Stimulated activated CD8-positive, alpha-beta memory T cell treated with anti-CD3 and anti-CD28 coated beads, Interleukin-15, amount 100 ng/mL, for 4 hours (primary cell): ENCODE results near the gene RNF114.
"Not testable (repeated sequence)": the region's sequence is repeated elsewhere in the genome, so short reads cannot be mapped to it uniquely, and the experiment has no call there.

Source experiments
- DNase-seq, 2 donors: peaks; one replicate each; pipeline ENCODE4 v3.0.0-alpha.2; 2020; ENCODE audit warnings: low read depth in 2 of 2

The RNF114 gene, protein sequence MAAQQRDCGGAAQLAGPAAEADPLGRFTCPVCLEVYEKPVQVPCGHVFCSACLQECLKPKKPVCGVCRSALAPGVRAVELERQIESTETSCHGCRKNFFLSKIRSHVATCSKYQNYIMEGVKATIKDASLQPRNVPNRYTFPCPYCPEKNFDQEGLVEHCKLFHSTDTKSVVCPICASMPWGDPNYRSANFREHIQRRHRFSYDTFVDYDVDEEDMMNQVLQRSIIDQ

DNA sequence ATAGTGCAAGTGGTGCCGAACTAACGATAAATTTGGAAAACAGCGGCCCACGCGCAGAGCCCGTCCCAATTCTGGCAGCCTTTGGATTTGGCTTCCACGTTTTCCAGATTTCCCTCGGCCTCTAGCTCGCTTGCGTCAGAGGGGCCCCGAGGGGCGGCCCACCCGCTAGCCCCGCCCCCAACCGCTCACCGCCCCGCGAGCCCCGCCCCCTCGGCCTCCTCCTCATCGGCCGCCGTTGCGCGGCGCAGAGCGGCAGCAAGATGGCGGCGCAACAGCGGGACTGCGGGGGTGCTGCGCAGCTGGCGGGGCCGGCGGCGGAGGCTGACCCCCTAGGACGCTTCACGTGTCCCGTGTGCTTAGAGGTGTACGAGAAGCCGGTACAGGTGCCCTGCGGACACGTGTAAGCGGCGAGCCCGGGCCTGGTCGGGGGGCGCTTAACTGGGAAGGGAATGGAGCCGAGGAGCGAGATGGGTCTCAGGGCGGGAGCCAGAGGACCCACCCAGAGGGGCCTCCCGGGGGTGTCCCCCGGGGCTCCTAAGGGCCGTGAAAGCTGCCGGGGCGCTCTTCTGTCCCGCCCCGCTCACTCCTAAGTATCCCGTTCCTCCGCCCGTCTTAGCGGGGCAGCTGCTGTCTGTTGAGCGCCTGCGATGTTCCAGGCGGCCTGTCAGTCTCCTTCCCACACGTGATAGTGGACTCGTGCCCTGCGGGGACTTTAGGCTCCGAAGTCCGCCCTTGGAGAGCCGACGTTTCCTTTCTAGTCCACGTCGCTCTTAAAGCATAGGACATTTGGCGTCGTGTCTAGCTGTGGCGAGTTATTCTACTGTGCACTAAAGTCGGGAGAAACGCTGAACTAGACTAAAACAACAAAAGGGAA is at the start of gene RNF114:
Gene RNF114, plus strand, starts transcription at position 245 of the 874 bp plus-strand sequence. Its CDS starts 16 bp downstream, at position 261.
- peak; percentile 75 to 80 for DNase-seq

DNA sequence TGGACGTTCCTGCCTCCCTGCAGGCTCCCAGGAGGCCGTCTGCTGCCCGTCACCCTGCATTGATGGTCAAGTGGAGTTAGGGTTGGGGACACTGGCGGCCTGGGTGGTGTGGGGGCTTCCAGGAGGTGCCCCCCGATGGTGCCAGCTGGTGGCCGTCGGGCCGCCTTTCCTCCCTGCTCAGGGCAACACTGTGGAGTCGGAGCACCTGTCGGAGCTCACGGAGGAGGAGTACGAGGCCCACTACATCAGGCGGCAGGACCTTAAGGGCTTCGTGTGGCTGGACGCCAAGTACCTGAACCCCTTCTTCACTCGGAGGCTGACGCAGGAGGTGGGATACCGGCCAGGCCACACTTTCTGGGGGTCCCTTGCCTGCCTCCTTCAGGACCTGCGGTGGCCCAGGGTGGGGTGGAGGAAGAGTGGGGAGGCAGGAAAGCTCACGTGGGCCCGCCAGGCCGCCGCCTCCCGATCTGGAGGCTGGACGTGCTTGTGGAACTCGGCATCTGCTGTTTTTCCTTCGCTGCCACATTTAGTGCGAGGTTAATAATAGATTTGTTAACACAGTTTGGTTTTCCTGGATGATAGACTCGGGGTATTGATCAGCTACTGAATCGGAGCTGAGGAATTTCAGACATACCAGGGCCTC is 49.5 kb upstream of the RNF114 start:
- no peak for DNase-seq

DNA sequence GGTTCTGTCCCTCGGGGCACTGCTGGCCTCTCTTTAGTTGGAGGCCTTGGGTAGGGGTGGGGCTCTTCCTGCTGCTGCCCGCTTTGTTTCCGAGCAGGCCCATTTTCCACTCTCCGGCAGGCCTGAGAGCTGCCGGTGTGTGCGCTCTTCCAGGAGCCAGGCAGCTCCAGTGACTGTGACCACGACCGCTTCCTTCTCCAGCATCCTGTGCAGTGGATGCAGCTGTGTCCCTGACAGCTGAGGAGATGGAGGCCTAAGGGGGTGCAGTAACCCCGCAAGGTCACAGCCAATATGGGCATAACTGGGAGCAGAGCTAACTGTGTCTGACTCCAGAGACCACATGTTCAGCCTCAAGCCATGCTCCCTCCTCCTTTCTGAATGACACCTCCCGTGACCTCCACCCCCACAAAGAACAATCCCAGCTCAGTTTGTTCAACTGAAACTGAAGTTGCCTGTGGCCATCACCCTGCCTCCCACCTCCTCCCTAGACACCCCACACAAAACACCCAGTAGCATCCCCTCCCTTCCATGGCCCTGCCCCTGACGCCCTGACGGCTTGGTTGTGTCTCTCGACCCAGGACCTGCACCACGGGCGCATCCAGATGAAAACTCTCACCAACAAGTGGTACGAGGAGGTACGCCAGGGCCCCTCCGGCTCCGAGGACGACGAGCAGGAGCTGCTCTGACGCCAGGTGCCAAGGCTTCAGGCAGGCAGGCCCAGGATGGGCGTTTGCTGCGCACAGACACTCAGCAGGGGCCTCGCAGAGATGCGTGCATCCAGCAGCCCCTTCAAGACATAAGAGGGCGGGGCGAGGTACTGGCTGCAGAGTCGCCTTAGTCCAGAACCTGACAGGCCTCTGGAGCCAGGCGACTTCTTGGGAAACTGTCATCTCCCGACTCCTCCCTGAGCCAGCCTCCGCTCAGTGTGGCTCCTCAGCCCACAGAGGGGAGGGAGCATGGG is 48.7 kb upstream of the RNF114 start:
- DNase-seq: no peak

DNA sequence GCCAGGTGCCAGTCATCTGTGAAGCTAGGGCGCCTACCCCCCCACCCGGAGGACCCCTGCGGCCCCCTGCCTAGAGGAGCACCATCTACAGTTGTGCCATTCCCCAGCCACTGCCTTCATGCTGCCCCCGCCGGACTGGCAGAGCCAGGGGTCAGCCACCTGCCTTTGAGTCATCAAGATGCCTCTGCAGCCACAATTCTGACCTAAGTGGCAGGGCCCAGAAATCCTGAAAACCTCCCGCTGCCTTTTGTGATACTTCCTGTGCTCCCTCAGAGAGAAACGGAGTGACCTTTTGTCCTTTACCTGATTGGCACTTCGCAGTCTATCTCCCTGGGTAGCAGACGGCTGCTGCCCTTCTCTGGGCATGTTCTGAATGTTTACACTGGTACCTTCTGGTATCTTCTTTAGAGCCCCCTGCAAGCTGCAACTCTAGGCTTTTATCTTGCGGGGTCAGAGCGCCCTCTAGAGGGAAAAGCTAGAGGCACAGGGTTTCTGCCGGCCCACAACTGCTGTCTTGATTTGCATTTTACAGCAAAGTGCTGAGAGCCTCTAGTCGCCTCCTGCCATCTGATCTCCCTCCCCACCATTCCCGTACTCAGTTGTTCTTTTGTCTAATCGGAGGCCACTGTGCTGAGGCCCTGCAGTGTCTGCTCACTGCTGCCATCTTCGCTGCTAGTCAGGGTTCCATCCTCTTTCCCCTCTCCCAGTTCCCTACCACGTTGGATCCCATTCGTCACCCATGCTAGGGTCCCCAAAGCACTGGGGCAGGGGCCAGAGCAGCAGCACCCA is 47.8 kb upstream of the RNF114 start:
- DNase-seq: peak in 1 of 2 donors; percentile 19

DNA sequence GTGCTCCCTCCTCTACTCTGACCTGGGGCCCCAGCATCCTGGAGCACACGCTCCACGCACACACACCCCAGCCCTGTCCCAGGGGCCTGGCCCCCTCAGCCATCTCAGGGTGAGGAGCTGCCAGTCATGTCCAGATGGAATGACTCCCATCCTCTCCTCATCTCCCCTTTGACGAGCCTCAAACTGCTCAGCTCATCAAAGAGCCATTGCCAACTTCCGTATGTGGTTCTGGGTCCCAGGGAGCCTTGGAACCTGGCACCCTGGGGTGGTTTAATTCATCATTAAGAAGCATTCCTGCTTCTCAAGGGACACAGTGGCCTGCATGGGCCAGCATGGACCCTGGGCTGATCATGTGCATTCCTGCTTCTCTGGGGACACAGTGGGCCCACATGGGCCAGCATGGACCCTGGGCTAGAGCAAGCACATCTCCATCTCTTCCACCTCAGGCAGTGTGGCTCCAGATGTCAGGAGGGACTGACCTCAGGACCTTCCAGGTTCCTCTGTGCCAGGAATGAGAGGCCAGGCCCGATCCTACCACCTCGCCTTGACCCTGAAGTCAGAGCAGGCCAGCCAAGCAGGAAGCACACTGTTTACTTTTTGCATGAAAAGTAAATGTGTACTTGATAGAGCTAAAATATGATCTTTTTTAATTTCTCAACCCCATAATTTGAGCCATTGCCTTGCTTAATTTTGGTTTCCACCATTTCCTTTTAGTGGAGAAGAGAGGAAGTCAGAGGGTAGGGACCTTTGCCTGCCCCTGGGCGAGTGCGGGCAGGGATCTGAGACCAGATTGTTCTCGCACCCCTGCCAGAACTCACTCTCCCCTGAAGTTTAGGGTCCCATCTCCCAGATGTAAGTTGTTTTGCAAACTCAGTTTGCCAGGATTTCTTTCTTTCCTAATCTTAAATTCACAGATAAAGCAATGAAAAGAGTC is 46.9 kb upstream of the RNF114 start:
- no peak for DNase-seq

DNA sequence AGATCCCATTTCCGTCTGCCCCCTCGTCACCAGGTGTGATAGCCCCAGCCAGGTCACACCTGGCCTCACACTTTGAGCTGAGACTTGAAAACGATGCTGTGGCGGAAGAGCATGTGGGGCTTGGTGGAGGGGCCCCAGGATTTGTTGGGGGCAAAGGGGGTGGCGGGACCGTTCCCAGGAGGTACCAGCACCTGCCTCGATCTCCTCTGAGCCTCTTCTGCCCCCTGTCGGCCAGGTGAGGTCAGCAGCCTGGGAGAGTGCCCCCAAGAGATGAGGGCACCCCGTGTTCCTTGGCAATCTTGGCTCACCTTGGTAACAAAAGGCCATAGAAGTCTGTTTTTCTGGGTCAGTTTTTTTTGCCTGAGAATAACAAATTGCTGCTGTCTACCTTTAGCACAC is 46.3 kb upstream of the RNF114 start:
- no peak for DNase-seq

DNA sequence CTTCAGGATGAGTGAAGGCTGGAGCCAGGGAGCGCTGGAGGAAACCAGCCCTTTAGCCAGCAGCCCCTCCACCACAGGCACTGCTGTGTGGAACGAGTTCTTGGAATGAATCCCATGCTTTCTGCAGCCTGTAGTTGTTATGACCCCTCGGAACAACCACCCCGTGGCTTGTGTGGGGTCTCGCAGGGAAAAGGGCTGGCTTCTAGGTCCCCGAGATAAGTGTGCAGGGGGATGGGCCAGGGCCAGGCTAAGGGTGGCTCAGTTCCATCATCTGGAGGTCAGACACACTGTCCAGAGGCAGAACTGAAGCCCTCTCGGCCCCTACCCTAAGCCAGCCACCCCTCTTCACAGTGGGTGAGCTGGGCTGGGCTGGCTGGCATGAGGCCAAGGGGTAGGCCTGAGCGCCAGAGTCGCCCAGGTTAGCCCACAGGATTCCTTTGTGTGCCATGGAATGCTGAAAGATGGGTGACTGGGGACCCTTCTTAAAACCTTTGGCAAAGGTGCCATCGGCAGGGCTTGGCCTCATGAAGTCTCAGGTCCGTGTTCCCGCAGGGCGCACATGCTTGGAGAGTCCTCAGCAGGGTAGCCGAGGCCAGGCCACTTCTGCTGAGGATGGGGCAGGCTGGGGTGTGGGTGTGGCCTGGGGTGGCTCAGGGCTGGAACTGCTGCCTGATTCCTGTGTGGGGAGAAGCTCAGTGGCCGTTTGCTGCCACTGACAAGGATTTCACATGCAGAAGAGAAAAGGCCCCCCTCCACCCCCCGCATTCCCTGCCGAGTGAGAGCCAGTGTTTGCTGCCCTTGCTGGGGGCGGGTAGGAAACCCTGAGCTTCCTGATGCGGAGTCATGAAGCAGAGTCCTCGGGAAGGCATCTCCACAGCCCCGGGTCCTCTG is 45.5 kb upstream of the RNF114 start:
- no peak for DNase-seq

DNA sequence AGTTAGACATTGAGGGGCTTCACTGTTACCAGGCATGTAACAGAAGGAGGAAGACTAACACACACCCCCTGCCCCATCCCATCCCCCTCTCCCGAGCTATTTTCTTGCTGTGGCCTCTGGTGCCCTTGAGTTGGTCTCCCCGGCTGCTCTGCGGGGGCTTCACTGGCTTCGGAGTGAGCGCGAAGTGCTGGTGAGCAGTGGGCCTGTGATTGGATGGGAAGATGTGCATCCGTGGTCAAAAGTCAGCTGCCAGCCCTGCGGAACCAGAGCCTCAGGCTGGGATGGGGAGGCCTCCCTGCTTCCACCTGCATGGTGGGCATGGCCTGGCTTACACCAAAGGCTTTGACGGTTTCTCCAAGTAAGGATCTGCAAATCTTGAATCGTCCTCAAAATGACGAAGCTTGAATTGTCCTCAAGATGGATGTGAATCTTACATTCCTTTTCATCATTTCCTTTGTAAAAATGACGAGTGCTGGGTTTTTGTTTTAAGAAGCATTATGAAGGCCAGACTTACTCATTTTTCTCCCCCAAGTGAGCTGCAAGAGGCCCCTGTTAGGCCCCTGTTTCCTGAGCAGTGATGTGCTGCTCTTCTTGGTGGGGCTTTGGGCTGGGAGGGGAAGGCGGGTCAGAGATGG is 44.6 kb upstream of the RNF114 start:
- DNase-seq: no peak

DNA sequence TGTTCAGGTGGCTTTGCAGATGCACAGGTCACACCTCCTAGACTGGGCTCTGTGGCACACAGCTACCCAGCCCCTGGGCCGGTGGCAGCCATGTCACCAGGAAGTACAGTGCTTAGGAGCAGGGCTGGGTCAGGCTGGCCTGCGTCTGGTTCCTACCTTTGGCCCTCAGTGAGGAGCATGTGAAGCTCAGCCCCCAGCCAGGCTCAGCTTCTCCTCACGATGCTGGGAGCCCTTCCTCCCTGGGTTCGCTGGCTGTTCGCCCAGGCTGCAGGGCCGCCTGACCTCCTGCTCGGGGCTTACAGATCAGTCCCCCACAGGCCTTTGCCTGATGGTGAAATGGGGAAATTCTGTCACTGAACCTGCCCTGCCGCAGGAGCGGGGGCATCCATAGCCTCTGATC is 43.9 kb upstream of the RNF114 start:
- no peak for DNase-seq

DNA sequence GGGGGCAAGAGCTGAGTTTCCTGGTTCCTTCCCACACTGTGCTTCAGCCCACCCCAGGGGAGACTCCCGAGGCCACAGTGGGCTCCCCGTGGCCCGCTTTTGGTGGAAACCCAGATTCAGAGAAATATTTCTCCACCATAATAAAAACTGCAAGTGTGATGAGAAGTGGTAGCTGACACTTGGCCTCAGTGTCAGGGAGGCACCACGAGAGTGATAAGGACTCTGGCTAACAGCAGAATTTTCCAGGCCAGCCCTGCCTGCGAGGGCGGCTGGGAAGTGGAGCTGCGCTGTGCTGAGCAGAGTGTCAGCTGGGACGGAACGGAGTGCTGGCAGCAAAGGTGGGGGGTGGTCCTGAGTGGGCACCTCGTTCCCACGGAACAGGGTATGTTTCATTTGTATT is 43.4 kb upstream of the RNF114 start:
- DNase-seq: no peak

DNA sequence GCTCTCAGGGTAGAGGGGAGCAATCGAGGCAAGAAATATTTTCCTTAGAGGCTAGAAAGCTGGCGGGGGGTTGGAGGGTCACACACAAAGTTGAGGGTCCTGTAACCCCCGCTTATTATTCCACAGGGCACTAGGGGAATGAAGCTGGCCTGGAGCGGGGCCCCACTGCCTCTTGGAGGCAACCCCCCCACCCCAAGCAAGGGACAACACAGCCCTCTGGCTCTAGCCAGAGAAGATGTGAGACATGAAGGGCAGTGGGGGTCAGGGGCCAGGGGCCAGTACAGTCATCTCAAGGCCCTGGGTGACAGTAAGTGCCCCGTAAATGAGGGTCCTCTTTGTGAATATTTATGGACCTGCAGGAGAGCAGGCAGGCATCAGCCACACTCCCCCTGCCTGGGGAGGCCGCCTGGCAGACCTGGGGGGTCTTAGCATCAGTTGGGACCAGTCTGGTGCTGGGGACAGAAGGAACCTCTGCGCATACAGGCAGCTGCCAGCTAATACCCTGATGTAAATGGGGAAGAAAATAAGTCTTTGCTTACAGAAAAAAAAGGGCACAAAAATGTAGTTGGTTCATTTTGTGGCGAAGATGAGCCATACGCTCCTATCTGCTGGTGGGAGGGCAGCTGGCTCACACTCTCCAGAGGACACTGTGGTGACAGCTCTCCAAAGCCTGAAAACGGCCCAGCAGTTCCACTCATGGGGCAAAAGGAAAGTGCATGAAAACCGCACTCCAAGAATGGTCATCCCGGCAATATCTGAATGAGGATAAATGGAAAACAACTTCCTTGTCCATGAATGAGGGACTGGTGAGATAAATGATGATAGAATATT is 42.7 kb upstream of the RNF114 start:
- DNase-seq: no peak

DNA sequence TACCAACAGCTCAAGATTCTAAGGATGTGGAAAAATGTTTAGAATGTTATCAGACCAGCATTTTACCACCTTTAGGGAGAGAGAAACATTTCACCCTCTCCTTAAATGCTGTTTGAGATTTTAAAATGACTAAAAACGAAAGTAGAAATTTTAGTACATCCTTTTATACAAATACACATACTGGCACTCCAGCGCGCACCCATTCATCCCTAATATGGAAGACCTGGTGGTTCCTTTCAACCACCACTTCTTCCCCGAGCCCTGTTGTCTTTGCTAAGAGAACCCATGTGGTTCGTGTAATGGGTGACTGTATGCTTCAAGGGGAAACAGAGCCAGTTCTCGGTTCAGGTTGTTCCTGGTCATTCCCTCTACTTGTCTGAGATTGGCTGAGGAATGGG is 42.1 kb upstream of the RNF114 start:
- no peak for DNase-seq

DNA sequence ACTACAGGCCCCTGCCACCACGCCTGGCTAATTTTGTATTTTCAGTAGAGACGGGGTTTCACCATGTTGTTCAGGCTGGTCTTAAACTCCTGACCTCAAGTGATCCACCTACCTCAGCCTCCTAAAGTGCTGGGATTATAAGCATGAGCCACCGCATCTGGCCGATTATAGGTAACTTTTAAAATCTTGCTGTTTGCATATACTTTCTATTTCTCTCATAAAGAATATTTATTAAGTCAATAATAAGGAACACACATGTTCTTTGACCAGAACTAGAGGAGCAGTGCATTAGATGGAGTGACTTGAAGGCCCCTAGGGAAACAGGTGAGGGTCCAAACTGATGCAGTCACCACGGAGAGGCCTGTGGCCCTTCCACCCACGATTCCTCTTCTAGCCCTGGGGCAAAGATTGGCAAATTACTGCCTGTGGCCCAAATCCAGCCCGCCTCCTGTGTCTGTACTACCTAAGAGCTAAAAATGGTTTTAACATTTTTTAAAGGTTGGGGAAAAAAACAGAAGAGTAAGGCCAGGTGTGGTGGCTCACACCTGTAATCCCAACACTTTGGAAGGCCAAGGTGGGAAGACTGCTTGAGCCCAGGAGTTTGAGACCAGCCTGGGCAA is 40.6 kb upstream of the RNF114 start:
- DNase-seq: not testable (repeated sequence)

DNA sequence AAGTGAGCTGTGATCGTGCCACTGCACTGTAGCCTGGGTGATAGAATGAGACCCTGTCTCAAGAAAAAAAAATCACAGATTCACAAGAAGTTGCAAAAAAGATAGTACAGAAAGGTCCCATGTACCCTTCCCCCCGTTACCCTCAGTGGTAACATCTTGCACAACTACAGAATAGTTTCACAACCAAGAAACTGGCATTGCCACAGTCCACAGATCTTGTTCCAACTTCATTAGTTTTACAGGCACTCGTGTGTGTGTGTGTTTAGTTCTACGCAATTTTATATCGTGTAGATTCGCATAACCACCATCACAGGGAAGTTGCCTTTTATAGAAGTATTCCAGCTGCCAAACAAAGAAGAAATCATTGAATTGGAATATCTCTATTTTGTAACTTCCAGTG is 40.0 kb upstream of the RNF114 start:
- DNase-seq: no peak

DNA sequence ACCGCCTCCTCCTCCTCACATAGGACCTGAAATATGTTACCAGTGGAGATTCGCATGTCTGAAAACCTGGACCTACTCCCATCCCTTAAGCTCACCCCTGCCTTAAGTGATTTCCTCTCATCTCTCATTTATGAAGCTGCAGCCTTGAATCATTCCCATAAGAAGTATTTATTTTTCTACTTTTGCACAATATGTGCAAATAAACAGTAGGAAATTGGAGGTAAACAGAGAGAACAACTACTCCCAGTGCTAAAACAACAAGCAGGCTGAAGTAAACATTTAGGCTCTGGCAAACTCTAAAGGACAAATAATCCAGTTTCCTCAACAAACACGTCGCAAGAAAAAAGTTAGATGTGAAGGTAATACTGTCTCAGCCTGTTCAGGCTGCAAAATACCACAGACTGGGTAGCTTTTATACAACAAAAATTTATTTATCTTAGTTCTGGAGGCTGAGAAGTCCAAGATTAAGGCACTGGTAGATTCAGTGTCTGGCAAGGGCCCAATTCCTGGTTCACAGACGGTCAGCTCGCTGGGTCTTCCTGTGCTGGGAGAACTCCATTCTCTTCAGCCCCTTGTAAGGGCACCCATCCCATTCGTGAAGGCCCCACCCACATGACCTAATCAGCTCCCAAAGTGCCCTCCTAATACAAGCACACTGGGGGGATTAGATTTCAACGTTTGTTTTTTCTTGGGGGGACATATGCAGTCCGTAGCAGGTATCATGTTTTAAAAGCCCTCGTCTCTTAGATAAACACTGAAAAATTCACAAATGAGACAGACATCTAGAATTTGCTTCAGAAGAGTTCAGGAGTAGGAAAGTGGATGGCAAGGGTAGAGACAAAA is 36.4 kb upstream of the RNF114 start:
- no peak for DNase-seq

DNA sequence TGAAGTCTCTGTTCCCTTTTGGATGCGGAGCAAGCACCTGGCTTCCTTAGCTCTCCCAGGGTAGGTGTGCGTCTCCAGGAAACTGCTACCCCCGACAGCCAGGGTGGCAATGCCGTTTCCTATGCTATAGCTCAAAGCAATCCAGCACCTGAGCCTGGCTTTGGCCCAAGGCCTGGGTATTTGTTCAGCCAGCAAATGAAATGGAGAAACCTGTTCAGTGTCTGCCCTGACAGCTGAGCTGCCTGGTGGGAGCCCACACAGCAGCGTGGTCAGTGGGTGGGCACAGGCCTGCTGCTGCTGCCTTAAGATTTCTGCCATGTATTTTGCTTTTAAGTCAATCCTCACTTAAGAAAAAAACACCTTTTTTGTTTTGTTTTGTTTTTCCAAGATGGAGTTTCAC is 34.6 kb upstream of the RNF114 start:
- DNase-seq: no peak
